DMS53 (cell line): ENCODE data around the gene ACER2.
A peak's percentile ranks its signal among the peaks of the same experiment; 100 is the strongest.
"Not testable (repeated sequence)": the region's sequence is repeated elsewhere in the genome, so short reads cannot be mapped to it uniquely, and the experiment has no call there.

Experiments used
- DNase-seq: peaks from one replicate; lab custom pipeline; 2025; lab: John Stamatoyannopoulos, UW

Gene ACER2

DNA sequence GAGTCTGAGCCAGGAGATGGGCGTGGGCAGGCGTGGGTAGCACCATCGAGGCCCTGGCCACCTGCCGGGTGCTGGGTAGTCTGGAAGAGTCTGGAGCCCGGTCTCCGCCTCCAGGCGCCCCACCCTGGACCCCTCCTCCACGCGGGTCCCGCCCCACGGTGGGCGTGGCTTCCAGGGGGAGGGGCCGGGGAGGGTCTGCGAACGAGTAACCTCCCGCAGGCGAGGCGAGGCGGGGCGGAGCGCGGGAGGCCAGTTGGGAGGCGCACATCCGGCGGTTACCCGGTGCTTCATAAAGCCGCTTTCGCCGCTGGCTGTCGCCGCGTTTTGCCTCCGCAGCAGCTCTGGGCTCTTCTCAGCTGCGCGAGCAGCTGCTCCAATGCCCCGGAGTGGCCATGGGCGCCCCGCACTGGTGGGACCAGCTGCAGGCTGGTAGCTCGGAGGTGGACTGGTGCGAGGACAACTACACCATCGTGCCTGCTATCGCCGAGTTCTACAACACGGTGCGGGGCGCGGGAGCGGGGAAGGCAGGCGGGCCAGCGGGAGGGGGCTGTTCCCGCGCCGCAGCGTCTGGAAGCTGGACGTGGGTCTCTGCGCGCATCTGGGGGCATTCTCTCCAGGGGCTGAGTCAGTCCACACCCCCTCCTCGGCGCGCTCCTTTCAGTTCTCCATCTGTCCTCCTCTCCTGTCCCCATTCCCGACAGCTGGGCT, at the start of gene ACER2:
TSS of gene ACER2 (plus strand) at position 317 of the 708 bp plus-strand sequence. CDS start at position 393, 76 bp downstream.
- DNase-seq = peak; percentile 96

DNA sequence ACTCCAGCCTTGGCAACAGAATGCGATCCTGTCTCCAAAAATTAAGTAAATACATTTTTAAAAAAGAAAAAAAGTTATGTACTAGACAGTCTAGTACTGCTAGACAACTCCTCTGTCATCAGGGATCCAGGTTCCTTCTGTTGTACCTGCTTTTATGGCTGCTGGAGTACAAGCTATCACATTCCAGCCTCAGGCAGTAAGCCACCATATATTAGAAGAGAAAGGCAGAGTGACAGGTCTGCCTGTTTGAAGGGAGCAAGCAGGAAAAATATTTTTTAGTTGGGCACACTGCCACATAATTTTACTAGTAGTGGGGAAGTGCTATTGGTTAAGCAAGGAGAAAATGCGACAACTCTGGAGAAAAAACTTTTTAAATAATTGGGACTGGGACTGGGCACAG, 39.7 kb upstream of the ACER2 start:
- DNase-seq = no peak

DNA sequence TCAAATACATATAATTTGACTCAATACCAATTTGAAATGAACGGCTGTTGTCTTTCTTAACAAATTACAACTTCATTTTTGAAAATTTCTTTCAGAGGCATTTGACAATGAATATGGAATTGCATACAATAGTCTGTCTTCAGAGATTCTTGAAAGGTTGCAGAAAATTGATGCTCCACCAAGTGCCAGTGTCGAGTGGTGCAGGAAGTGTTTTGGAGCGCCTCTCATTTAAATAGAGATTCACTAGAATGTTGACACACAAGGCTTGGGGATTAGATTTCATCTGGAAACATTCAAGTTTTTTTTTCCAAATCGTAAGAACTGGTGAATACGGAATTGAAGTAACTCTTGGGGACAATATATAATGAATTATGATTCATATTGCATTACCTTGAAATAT, 36.9 kb upstream of the ACER2 start:
- DNase-seq = peak; percentile 44

DNA sequence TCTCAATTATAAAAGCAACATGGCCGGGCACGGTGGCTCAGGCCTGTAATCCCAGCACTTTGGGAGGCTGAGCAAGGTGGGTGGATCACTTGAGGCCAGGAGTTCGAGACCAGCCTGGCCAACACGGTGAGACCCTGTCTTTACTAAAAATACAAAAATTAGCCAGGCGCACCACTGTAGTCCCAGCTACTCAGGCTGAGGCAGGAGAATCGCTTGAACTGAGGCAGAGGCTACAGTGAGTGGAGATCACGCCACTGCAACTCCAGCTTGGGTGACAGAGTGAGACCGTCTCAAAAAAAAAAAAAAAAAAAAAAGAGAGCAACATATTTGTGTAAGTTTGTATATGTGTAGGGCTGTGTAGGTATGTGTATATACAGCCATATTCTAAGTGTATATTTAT, 36.2 kb upstream of the ACER2 start:
- DNase-seq = no peak

DNA sequence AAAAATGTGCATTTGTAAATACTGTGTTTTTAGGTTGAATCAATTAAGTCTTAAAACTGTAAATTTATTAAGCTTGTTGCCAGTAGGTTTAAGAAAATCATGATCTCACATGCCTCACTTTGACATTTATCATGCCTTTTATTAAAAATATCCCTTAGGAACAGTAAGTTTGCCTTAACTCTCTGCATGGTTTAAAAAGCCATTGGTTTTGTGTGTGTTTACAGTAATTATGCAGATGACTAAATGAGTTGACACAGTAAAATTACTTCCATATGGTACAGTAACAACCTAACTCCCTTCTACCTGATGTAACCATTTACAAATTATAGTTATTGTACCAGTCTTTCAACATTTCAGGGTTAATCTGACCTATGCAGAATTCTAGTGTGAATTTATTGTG, 35.3 kb upstream of the ACER2 start:
- no peak for DNase-seq

DNA sequence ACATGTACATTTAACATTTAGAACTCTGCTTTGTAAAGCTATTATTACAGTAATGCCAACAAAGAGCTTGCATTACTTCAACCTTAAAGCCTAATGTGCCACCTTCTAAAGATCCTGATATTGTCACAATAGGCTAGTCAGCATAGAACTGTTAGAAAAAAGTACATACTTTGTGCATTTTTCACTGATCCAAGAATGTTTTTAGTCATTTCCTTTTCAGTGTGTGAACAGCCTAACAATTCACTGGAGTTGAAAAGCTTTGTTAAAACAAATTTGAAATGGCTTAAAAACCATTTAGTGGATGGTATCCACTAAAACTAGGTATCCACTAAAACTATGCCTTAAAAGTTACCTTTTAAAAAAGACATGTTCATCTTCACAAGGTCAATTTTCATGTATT, 33.3 kb upstream of the ACER2 start:
- DNase-seq = peak; percentile 31

DNA sequence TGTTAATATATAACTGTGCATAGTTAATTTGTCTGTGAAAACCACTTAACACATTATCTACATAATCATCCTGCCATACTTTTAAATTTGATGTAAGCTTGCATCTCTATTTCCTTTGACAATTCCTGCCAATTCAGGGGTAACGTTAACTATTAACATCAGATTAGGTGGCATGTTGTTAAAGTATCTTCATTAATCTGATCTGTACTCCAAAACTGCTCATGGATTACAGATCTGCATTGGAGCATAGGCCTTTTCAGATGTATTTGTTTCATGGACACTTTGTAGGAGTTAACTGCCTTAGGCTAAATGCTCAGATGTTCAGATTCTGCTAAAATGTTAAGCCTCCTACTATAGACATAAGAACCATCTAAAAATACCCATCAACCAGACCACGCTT, 31.9 kb upstream of the ACER2 start:
- no peak for DNase-seq

DNA sequence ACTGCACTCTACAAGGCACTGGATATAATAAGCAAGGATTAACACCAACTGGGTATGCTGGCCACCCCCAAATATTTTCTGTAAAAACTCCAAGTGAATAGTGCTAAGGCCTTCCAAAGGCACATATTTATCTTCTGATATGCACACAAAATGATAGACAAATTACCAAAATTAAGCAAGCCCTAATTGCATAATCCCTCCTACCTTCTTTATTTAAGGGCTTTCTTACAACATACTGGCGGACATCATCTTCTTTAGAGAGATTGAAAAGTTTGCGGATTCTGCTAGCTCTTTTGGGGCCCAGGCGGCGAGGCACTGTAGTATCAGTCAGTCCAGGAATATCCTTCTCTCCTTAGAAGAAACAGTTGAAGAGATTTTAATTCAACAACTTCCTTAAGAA, 30.6 kb upstream of the ACER2 start:
- no peak for DNase-seq

DNA sequence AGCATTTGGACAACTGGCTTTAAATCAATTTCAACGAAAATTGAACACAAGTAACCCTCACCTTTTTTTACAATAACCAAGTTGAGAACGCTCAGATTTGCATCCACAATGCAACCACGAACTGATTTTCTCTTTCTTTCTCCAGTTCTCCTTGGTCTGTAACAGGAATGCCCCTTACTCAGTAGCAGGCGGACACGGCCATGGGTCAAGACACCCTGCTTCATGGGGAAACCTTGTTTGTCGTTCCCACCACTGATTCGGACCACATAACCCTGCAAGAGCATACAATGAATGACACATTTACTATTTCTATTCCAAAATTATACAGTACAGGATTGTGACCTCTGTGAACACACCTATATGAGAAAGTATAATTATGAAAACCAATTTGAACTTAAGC, 30.2 kb upstream of the ACER2 start:
- no peak for DNase-seq

DNA sequence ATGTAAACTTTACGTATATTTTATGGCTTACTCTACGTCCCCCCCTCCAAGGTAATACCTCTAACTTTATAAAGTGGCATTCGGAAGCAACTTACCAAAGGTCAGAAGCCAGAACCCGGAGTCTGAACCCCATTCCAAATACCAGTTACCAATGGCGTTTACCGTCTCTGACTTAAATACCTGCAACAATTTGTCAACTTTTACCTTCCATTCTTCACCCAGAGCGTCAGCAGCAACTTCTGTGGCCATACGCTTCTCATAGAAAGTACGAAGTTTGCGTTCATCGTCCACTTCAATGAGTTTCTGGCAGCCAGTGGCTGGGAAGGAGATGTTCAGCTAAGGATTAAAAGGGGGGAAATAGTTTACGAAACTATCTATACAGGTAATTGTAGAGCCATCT, 29.5 kb upstream of the ACER2 start:
- no peak for DNase-seq

DNA sequence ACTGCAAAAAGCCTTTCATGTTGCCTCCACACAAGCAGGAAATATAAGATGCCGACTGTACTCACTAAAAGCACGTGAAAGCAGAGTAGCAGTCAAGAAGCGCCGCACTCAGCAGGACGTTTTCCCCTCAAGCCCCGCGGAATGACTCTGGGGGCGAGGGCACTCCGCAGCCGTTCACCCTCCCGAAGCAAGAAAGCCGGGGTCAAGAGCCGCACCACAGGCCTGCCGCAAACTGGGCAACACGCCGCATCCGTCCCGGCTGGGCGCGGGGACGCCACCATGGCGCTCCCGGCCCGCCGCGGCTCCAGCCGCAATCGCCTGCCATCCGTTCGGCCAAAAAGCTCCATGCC, 29.1 kb upstream of the ACER2 start:
- DNase-seq = peak; percentile 60

DNA sequence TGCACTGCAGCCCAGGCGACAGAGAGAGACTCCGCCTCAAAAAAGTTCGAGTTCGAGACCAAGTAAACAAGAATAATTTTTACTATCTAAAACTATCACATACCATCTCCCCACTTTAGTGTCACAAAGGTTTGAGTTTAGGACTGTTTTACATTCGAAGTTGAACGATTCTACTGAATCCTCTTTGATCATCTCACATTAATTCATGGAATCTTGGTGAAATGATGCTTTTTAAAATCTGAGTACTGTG, 28.1 kb upstream of the ACER2 start:
- peak; percentile 37 for DNase-seq

DNA sequence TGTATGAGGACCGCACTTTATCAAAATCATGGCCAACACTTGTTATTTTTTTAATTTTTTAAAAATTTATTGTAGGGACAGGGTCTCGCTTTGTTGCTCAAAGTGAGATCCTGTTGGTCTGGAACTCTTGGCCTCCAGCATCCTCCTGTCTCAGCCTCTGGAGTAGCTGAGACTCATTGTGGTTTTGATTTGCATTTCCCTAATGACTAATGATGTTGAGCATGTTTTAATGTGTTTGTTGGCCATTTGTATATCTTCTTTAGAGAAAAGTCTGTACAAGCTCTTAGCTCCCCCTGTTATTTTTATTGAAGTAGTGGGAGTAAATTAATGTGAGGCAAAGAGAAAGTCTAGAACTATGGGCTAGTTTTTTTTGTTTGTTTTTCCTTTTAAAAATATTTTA, 27.2 kb upstream of the ACER2 start:
- no peak for DNase-seq

DNA sequence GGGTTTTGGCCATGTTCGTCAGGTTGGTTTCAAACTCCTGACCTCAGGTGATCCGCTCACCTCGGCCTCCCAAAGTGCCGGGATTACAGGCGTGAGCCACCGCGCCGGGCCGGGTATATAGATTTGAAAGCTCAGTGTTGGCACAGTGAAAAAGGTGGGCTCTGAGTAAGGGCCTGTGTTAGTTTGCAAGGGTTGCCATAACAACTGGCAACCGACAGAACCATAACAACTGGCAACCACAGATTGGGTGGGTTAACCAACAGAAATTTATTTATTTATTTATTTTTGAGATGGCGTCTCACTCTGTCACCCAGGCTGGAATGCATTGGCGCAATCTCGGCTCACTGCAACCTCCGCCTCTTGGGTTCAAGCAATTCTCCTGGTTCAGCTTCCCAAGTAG, 23.6 kb upstream of the ACER2 start:
- DNase-seq = not testable (repeated sequence)

DNA sequence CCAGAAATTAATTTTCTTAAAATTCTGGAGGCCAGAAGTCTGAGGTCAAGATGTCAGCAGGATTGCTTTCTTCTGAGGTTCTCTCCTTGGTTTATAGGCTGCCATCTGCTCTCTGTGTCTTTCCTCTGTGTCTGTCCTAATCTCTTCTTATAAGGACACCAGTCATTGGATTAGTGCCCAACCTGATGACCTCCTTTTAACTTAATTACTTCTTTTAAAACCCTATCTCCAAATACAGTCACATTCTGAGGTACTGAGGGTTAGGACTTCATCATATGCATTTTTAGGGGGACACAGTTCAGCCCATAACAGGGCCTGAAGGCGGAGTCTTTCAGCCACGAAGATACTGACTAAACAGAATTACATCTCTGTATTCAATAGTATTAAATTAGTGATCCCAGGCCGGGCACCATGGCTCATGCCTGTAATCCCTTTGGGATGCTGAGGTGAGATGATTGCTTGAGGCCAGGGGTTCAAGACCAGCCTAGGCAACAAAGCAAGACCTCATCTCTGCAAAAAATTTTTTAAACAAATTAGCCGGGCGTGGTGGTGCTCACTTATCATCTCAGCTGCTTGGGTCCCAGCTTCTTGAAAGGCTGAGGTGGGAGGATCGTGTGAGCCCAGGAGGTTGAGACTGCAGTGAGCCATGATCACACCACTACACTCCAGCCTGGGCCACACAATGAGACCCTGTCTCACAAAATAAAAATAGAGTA, 22.9 kb upstream of the ACER2 start:
- DNase-seq = no peak

DNA sequence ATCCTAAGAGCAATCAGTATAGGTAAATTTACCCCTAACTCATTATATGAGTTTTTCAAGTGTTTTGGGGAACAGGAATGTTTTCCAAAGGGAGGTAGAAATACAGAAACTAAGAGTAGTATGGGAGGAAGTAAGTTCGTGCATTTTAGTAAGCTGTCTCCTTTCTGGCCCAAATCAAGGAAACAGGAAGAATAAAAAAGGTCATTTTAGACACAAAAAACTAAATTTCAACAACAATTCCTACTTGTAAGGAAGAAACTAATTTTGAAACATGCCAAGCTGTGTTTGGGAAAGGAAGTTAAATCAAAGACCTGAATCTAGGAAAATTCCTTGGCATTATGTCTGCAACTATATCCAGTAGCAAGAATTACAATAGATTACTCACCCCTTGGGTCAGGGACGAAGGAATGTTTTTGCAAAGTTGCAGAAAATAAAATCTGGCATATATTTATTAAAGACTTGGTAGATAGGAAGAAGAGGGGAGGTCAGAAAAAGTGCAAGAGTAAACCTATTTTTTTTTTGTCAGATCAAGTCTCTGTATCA, 22.2 kb upstream of the ACER2 start:
- no peak for DNase-seq

DNA sequence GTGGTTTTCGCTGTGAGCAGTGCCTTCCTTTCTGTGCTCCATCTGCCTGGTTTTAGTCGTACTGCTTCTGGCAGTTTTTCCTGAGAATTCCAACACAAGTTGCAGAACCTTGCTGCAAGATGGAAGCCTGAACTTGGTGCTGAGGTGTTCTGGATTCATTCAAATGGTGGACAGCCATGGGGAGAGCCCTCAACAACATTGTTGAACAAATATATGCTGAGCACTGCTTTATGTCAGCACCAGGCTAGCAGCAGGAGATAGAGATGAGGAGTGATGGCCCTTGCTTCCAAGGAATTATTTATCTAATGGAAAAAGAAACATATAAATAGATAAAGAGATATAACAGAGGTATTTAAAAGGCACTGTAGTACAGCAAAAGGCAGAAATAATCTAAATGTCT, 21.5 kb upstream of the ACER2 start:
- DNase-seq = no peak

DNA sequence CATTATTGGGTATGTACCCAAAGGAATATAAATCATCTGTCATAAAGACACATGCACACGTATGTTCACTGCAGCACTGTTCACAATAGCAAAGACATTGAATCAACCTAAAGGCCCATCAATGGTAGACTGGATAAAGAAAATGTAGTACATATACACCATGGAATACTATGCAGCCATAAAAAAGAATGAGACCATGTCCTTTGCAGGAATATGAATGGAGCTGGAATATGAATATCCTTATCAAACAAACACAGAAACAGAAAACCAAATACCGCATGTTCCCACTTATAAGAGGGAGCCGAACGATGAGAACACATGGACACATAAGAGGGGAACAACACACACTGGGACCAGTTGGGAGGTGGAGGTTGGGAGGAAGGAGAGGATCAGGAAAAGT, 19.3 kb upstream of the ACER2 start:
- not testable (repeated sequence) for DNase-seq

DNA sequence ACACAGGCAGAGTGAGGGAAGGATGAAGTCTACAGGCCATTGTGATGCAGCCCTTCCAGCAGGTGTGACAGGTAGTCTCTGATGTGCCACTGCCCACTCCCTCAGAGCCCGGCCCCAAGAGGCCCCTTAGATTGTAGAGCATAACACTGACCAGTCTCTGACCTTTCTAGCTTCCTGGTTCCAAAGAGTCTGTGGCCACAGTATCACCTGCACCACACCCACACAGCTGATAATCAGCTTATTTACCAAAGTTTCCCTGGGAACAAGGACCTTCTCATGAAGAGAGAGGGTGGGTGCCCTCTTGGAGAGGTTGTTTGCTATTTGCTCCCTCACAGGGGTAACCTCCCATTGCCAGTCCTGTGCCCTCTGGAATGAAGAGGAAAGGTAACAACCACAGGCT, 11.0 kb upstream of the ACER2 start:
- no peak for DNase-seq

DNA sequence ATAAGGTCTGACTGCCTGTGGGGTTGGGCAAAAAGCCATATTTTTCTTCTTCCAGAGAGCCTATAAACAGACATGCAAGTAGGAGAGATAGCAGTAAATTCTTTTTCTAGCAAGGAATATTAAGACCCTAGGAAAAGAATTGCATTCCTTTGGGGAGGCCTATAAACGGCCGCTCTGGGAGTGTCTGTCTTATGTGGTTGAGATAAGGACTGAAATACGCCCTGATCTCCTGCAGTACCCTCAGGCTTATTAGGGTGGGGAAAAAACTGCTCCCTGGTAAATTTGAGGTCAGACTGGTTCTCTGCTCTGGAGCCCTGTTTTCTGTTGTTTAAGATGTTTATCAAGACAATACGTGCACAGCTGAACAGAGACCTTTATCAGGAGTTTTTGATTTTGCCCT, 5.6 kb upstream of the ACER2 start:
- DNase-seq = not testable (repeated sequence)

DNA sequence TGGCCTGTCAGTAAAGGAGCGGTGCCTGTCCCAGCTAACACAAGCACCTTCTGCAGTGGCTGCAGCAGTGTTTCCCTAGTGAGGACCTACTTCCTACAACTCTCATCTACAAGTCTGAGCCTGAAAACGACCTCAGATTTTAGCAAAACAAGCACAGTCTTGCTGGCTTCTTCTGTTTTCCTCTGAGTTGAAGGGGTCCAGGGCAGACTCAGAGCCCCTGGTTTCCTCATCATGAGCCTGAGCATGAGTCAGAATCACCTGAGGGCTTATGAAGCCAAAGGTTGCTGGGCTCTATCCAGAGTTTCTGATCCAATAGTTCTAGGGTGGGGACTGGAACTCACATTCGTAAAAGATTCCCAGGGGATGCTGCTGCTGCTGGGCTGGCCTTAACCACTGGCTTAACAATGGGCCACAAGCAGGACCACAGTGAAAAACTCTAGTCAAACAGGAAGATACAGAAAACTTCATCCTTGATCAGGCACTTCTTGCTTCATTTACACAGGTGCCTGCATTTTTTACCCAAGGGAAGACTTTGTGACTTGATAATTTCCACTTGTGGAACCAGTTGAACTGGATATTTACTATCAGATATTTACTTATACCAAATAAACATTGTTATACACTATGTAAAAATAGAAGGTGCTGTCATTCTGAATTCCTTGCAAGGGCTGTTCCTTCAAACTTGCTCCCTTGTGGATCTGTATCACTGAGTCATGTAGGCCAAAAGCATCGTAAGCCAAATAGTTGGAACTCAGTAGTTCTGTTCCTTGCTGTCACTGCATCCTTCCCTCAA, 4.3 kb upstream of the ACER2 start:
- DNase-seq = peak; percentile 73

DNA sequence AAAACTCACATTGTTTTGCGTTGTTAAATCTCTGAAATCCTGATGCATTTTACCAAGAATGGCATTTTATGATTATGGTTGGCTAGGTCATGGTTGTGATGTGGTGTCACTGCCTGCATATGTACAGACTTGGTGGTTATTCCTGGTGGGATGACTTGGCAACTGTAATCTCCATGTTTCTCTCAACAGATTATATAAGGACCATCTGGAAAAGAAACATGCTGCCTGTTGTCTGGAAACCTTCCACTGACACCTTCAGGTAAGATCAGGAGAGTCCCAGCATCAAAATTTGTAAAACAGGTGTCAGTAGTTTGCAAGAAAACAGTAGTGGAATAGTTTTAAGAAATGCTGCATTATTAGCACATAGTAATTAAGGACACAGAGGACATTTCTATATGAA, 3.0 kb upstream of the ACER2 start:
- peak; percentile 6 for DNase-seq

DNA sequence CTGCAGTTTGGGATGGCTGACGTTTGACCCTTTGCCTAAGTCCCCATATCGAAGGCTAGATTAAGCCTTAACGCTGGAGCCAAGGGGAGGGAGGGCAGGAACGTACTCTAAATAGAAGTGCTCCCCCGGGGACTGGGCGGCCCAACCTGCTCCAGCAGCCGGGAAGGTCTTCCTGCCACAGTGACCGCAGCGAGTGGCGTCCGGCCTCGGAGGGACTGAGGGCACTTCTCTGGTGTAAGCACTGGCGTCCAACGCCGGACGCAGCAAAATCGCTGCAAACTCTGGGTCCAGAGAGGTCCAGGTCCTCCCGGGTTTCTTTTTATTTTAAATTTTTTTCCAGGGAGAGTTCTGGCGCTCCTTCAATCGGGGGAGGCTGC, 505 bp upstream of the ACER2 start:
- DNase-seq = peak; percentile 67
